MCF 10A (cell line): ENCODE measurements around the gene ADCY7. TPM values are rescaled to one million over a fixed set of nuclear protein-coding genes. Genes with fewer than 3 reads are reported as not detected.

ENCODE experiments used
- BruUV-seq: library from RNA; stranded (reverse); fragments of 400-500 nt; replicated peaks from 2 replicates; lab custom pipeline; 2021; lab: Mats Ljungman, UMichigan
- CTCF ChIA-PET: fragments of 300-600 bp; sonication (Branson Sonifier 250); formaldehyde crosslinking; extraction: SDS; loops from one replicate; lab custom pipeline; 2021; ENCODE audit warnings: antibody characterized with exemption, inconsistent platforms; lab: Yijun Ruan, JAX
- POLR2A ChIA-PET: fragments of 300-600, 350-650 bp; sonication (Branson Sonifier 250); formaldehyde crosslinking; extraction: SDS; loops from one replicate; lab custom pipeline; 2020; ENCODE audit warnings: antibody characterized with exemption, inconsistent platforms; lab: Yijun Ruan, JAX
- DNase-seq: peaks from one replicate; pipeline ENCODE4 v3.0.0-alpha.2; 2018; ENCODE audit not compliant: unreplicated experiment
- H3K27ac Mint-ChIP-seq: one replicate; pipeline ENCODE4 v1.8.0; 2022; ENCODE audit warnings: mild to moderate bottlenecking, low read depth, mixed read lengths; ENCODE audit not compliant: unreplicated experiment
- H3K27me3 Mint-ChIP-seq: one replicate; pipeline ENCODE4 v1.8.0; 2022; ENCODE audit warnings: mixed read lengths; ENCODE audit not compliant: insufficient read depth, unreplicated experiment
- H3K36me3 Mint-ChIP-seq: one replicate; pipeline ENCODE4 v1.8.0; 2022; ENCODE audit warnings: mild to moderate bottlenecking, moderate library complexity, mixed read lengths; ENCODE audit not compliant: insufficient read depth, unreplicated experiment
- H3K4me1 Mint-ChIP-seq: one replicate; pipeline ENCODE4 v1.8.0; 2022; ENCODE audit warnings: mixed read lengths; ENCODE audit not compliant: insufficient read depth, unreplicated experiment
- H3K4me3 Mint-ChIP-seq: one replicate; pipeline ENCODE4 v1.8.0; 2022; ENCODE audit warnings: mild to moderate bottlenecking, moderate library complexity, mixed read lengths; ENCODE audit not compliant: unreplicated experiment
- H3K9me3 Mint-ChIP-seq: one replicate; pipeline ENCODE4 v1.8.0; 2022; ENCODE audit warnings: mixed read lengths; ENCODE audit not compliant: unreplicated experiment
- CTCF ChIP-seq: fragments of 200-600 bp; IDR thresholded peaks from one replicate; pipeline ENCODE4 v1.8.0; 2022; ENCODE audit warnings: antibody characterized with exemption, mild to moderate bottlenecking; ENCODE audit not compliant: unreplicated experiment
- intact Hi-C: fragments of 100-400 bp; cut with micrococcal nuclease; formaldehyde crosslinking; loops from 2 replicates; pipeline ENCODE4 v1.14.1; 2022
- total RNA-seq: library from RNA; stranded (reverse); gene quantifications from 2 replicates; pipeline ENCODE4 v1.2.3, GENCODE V29; 2022

Gene ADCY7
- total RNA-seq, 1 experiment from 2014 or later: 32.9 TPM

GRCh38 chr16:50351952-50352351 lies 85.6 kb downstream of the ADCY7 start:
- ChIA-PET POLR2A (no interaction called here), CTCF (interaction anchor here (0.6 to 1.7 kb wide), 3 partner anchors 9 to 186 kb away, joined by 3 to 7 read pairs (median 3); no protein-coding TSS in a partner anchor)
- Mint-ChIP-seq H3K36me3 (peaks cover 89% of the 10 kb centered on the region), H3K4me1 (no peaks in the 10 kb centered on the region), H3K9me3 (no peaks in the 10 kb centered on the region), H3K27ac (no peak overlapping the region), H3K4me3 (no peak overlapping the region), H3K27me3 (no peaks in the 10 kb centered on the region)
- no TSS peak for BruUV-seq
- intact Hi-C loops: no loop called here
- TF ChIP-seq CTCF: no peak
- DNase-seq: no peak

GRCh38 chr16:50354082-50354481 lies 87.7 kb downstream of the ADCY7 start:
- ChIA-PET CTCF (interaction anchor here (0.6 to 8.6 kb wide), 29 partner anchors 10 to 459 kb away, joined by 3 to 72 read pairs (median 4); partner anchors contain the start of genes BRD7 and CYLD), POLR2A (interaction anchor here (1.1 kb wide), 1 partner anchor 146 kb away, joined by 3 read pairs; no protein-coding TSS in a partner anchor)
- BruUV-seq: TSS peak; percentile 14
- DNase-seq: no peak
- peaks cover 80% of the 10 kb centered on the region for H3K36me3 Mint-ChIP-seq
- intact Hi-C loops: no loop called here
- no peaks in the 10 kb centered on the region for H3K4me1 Mint-ChIP-seq
- no peak overlapping the region for H3K4me3 Mint-ChIP-seq
- H3K9me3 Mint-ChIP-seq: no peaks in the 10 kb centered on the region
- no peak overlapping the region for H3K27ac Mint-ChIP-seq
- H3K27me3 Mint-ChIP-seq: no peaks in the 10 kb centered on the region
- no peak for TF ChIP-seq CTCF

- Mint-ChIP-seq H3K27ac (no peak overlapping the region), H3K4me3 (no peak overlapping the region), H3K36me3 (peaks cover 73% of the 10 kb centered on the region), H3K9me3 (no peaks in the 10 kb centered on the region), H3K4me1 (peaks cover 5% of the 10 kb centered on the region), H3K27me3 (no peaks in the 10 kb centered on the region)
- ChIA-PET CTCF (interaction anchor here (0.7 to 8.6 kb wide), 32 partner anchors 9 to 441 kb away, joined by 3 to 72 read pairs (median 4); partner anchors contain the start of genes BRD7, CNEP1R1 and CYLD), POLR2A (interaction anchor here (0.6 to 1.7 kb wide), 4 partner anchors 12 to 147 kb away, joined by 3 to 4 read pairs (median 4); no protein-coding TSS in a partner anchor)
- no peak for DNase-seq
- no TSS peak for BruUV-seq
- intact Hi-C loops: loop anchor here (1.0 kb wide), 1 partner anchor 141 kb away; no protein-coding TSS in a partner anchor
- TF ChIP-seq CTCF: peak; percentile 49
Measured at GRCh38 chr16:50354629-50355456, 88.5 kb downstream of the ADCY7 start.

- POLR2A ChIA-PET: interaction anchor here (0.7 to 1.9 kb wide), 13 partner anchors 8 to 387 kb away, joined by 3 to 7 read pairs (median 3); partner anchors contain the start of genes BRD7, CNEP1R1 and CYLD
- Mint-ChIP-seq H3K4me1 (peaks cover 27% of the 10 kb centered on the region), H3K27ac (no peak overlapping the region), H3K27me3 (no peaks in the 10 kb centered on the region), H3K4me3 (no peak overlapping the region), H3K9me3 (no peaks in the 10 kb centered on the region), H3K36me3 (peaks cover 55% of the 10 kb centered on the region)
- no peak for TF ChIP-seq CTCF
- no peak for DNase-seq
- intact Hi-C loops: loop anchor here (1.0 to 2.0 kb wide), 2 partner anchors 335 to 447 kb away; partner anchors contain the start of gene CNEP1R1
- BruUV-seq: no TSS peak
- CTCF ChIA-PET: interaction anchor here (0.5 to 8.6 kb wide), 14 partner anchors 9 to 446 kb away, joined by 3 to 59 read pairs (median 4); partner anchors contain the start of genes BRD7 and CNEP1R1
Measured at GRCh38 chr16:50359626-50360025, 93.3 kb downstream of the ADCY7 start.
